ENCODE results near the gene PHLDB3. TPM values are rescaled to one million over a fixed set of nuclear protein-coding genes. Genes with fewer than 3 reads are reported as not detected.
A peak's percentile ranks its signal among the peaks of the same experiment; 100 is the strongest.

PHLDB3 gene
- total and polyA plus RNA-seq, 2 of the 4 experiments (the other 2 are of a cell fraction): 2.9 to 10.6 TPM

DNA sequence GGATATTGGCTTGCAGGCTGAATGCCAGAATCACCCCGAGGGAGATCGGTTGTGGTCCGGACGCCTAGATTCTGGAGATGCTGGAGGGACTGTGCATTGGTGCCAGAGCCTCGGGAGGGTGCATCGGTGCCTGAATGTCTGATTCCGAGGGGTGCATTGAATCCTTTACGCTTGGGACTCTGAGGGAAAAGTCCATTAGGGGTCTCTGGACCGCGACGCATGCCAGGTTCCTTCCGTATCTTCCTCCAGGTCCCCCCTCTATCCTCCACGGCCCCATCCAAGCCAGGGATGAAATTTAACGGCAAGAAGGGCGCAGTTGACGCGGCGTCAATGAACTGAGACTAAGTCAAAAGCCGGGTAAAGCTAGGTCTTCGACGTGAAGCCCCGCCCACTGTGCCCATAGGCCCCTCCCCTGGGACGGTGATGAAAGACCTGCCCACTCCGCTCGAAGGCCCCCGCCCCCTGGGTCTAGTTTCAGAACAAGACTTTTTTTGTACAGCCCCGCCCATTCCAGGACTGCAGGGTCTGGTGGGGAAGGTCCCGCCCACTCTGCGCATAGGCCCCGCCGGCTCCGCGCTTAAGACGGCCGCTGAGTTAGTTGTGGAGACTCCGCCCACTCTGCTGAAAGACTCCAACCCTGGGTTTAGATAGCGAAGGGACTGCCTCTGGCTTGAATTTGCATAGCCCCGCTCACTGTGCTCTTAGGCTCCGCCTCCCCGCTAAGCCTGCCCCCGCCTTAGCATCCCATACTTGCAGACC is 29.2 kb upstream of the PHLDB3 start:
- Histone ChIP-seq H3K4me3 (ENCODE audit: insufficient read depth, low read depth, low read length) (peak overlapping the region; percentile 55), H3K23ac (ENCODE audit: low read depth, low read length) (0 out of 2 replicates have a peak overlapping the region, but pooled peaks have one; percentile 60), H4K20me1 (ENCODE audit: insufficient read depth, low read length) (peaks cover 5% of the 10 kb centered on the region), H3K9me1 (ENCODE audit: insufficient read depth, low read length) (peaks cover 12% of the 10 kb centered on the region; the same call in 1 of the 2 replicates), H4K8ac (ENCODE audit: low read depth in 2 of 2, low read length in 2 of 2) (peak overlapping the region; percentile 77 to 84), H3K27me3 (ENCODE audit: control insufficient read depth, insufficient read depth, low read length) (no peaks in the 10 kb centered on the region), H2AK5ac (ENCODE audit: low read depth, low read length) (peak overlapping the region; percentile 31; the same call in 1 of the 2 replicates), H3K79me1 (ENCODE audit: low read depth in 1 of 2, low read length in 2 of 2) (peaks cover 0 to 6% of the 10 kb centered on the region in 2 experiments; a peak in 1 of 4 replicates), H3K36me3 (ENCODE audit: control insufficient read depth, insufficient read depth, low read length) (0 out of 2 replicates have a peak, but pooled peaks cover 1% of the 10 kb centered on the region), H2AK9ac (replicated peaks; ENCODE audit: low read depth, low read length, poor library complexity) (peak overlapping the region; percentile 97), H3K14ac (replicated peaks; ENCODE audit: low read depth, low read length) (0 out of 2 replicates have a peak overlapping the region, but pooled peaks have one; percentile 53), H2BK15ac (ENCODE audit: low read depth, low read length) (peak overlapping the region; percentile 29; the same call in 1 of the 3 replicates), H2BK20ac (ENCODE audit: low read depth, low read length) (0 out of 2 replicates have a peak overlapping the region, but pooled peaks have one; percentile 3), H3K27ac (ENCODE audit: insufficient read depth, low read length) (peak overlapping the region; percentile 42), H3K4me2 (ENCODE audit: low read depth, low read length) (peak overlapping the region; percentile 87), H4K91ac (ENCODE audit: insufficient read depth, low read depth, low read length) (peak overlapping the region; percentile 55), H2AFZ (replicated peaks; ENCODE audit: low read length, poor library complexity) (peak overlapping the region; percentile 87), H4K5ac (ENCODE audit: low read depth, low read length) (peak overlapping the region; percentile 6; the same call in 1 of the 2 replicates), H3K18ac (ENCODE audit: low read depth, low read length) (no peak overlapping the region), H3K9me3 (ENCODE audit: control insufficient read depth, insufficient read depth, low read length) (no peaks in the 10 kb centered on the region), H3K9ac (ENCODE audit: low read depth, low read length) (peak overlapping the region; percentile 11), H3K4me1 (ENCODE audit: control insufficient read depth, insufficient read depth, low read length) (peaks cover 3% of the 10 kb centered on the region; the same call in 1 of the 2 replicates), H2BK120ac (ENCODE audit: low read depth, low read length) (0 out of 2 replicates have a peak overlapping the region, but pooled peaks have one; percentile 44), H3K4ac (ENCODE audit: low read depth, low read length) (peak overlapping the region; percentile 81), H3K56ac (ENCODE audit: extremely low read depth, insufficient read depth, low read length) (peak overlapping the region; percentile 69; the same call in 1 of the 2 replicates), H2BK5ac (ENCODE audit: low read depth, low read length, poor library complexity, severe bottlenecking) (peak overlapping the region; percentile 18)
- DNase-seq (peak; percentile 99), ATAC-seq (ENCODE audit: low read depth) (peak; percentile 91)
- TF ChIP-seq MAZ (IDR thresholded peaks at IDR 0.05; ENCODE audit: borderline replicate concordance, low read depth, low read length) (peak; percentile 97), CEBPB (IDR thresholded peaks at IDR 0.05; ENCODE audit: low read depth, low read length) (peak; percentile 89), RFX5 (IDR thresholded peaks at IDR 0.05; ENCODE audit: low read depth, low read length) (no peak), CHD1 (IDR thresholded peaks at IDR 0.05; ENCODE audit: low read depth, low read length) (no peak)
- in situ Hi-C loops (cut with MboI; ENCODE audit: low sequenced_read_pairs) (no loop called here), intact Hi-C loops (cut with micrococcal nuclease) (loop anchor here (2.0 kb wide), 1 partner anchor 61 kb away; no protein-coding TSS in a partner anchor), dilution Hi-C loops (cut with HindIII; ENCODE audit: low sequenced_read_pairs, unreplicated experiment) (no loop called here)
- WGBS, 2 experiments (ENCODE audit: extremely low coverage in 2 of 2, insufficient read length in 1 of 2): 1% methylated on average over 23 of the region's 41 CpGs; no CpG with 5 or more reads in 1 of the 2 experiments
- CTCF ChIA-PET: interaction anchor here (1.0 to 1.2 kb wide), 2 partner anchors 22 to 241 kb away, joined by 3 to 4 read pairs; no protein-coding TSS in a partner anchor
- POLR2A ChIA-PET (ENCODE audit: unreplicated experiment): interaction anchor here (0.6 to 1.1 kb wide), 2 partner anchors 9 to 29 kb away, joined by 3 to 5 read pairs; no protein-coding TSS in a partner anchor
- BruUV-seq (replicated peaks): no TSS peak
